ENCODE measurements around the gene ASPHD2.

DNA sequence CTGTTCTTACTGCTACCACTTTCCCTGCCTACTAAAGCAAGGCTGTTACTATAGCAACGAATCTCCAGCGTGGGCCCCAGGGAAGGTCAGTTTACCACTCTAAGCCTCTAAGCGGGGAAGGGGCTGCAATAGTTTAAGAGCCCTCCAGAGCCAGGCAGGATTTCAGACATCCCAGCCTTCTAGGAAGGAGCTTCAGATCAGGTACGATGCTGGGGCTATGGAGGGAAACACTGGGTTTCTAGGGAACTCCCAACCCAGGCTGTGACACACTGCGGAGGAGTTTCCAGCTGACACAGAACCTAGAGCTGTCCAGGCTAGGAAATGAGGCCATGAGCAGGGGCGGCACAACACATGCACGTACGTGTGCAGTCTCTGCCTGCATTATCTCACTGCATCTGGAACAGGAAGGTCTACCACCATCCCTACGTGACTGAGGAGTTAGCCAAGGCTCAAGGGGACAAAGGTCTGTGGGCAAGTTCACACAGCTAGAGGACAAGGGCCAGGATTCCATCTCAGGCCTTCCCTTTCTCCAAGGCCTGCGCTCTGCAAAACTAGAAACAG is 34.1 kb downstream of the ASPHD2 start:
- TF ChIP-seq FOXK2 (IDR thresholded peaks at IDR 0.05) (no peak), SUZ12 (IDR thresholded peaks at IDR 0.05) (no peak), FOXM1 (IDR thresholded peaks at IDR 0.05; ENCODE audit: borderline replicate concordance) (no peak), ARNT (IDR thresholded peaks at IDR 0.05) (no peak), BHLHE40 (IDR thresholded peaks at IDR 0.05; ENCODE audit: borderline replicate concordance) (no peak), SP1 (IDR thresholded peaks at IDR 0.05) (no peak), ELF4 (IDR thresholded peaks at IDR 0.05) (no peak), FOXA1 (IDR thresholded peaks at IDR 0.05) (no peak), PKNOX1 (IDR thresholded peaks at IDR 0.05) (no peak)
